HCT116 (cell line): Measurements from ENCODE around the gene ARSB.
"Not testable (repeated sequence)": the region's sequence is repeated elsewhere in the genome, so short reads cannot be mapped to it uniquely, and the experiment has no call there.

Source experiments
- EZH2 ChIP-seq: fragments of 200-600 bp; sonication (generic); IDR thresholded peaks from 2 replicates; pipeline ENCODE4 v1.6.1; 2017; ENCODE audit warnings: antibody characterized with exemption, mixed run types
- POLR2A ChIP-seq: IDR thresholded peaks from 2 replicates; pipeline ENCODE4 v1.7.0; 2011; ENCODE audit warnings: borderline replicate concordance; ENCODE audit not compliant: insufficient read depth, insufficient read length; ENCODE audit errors: extremely low read depth
- POLR2AphosphoS5 ChIP-seq: IDR thresholded peaks from 2 replicates; pipeline ENCODE4 v1.6.1; 2011; ENCODE audit warnings: mild to moderate bottlenecking, low read depth, low read length, moderate library complexity
- ZNF274 ChIP-seq: fragments of 200-500 bp; sonication (Bioruptor generic); IDR thresholded peaks from 2 replicates; pipeline ENCODE4 v1.6.1; 2014; ENCODE audit warnings: mild to moderate bottlenecking, low read depth, low read length, inconsistent platforms
- TF ChIP-seq, protein P1 (sequence below), 3 experiments: fragments of 200-600 bp in 1 of 3; sonication (generic) in 1 of 3; IDR thresholded peaks in 2 of 3; conservative IDR thresholded peaks in 1 of 3; 2 replicates each; pipeline ENCODE4 v1.5.1; 2012 to 2017; ENCODE audit warnings: low read depth in 2 of 3, low read length in 2 of 3, antibody characterized with exemption in 1 of 3, borderline replicate concordance in 1 of 3, control low read depth in 1 of 3, mild to moderate bottlenecking in 1 of 3, mixed read lengths in 1 of 3, mixed run types in 1 of 3, moderate library complexity in 1 of 3; ENCODE audit not compliant: insufficient read depth in 1 of 3

DNA sequence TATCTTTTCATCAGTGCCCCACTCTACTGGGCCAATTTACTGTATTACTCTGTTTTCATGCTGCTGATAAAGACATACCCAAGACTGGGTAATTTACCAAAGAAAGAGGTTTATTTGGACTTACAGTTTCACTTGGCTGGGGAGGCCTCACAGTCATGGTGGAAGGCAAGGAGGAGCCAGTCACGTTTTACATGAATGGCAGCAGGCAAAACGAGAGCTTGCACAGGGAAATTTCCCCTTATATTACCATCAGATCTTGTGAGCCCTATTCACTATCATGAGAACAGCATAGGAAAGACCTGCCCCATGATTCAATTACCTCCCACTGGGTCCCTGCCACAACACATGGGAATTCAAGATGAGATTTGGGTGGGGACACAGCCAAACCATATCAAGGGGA is 119.0 kb downstream of the ARSB start:
- TF ChIP-seq POLR2AphosphoS5, EZH2, ZNF274, POLR2A: not testable (repeated sequence)
- TF ChIP-seq, protein P1, sequence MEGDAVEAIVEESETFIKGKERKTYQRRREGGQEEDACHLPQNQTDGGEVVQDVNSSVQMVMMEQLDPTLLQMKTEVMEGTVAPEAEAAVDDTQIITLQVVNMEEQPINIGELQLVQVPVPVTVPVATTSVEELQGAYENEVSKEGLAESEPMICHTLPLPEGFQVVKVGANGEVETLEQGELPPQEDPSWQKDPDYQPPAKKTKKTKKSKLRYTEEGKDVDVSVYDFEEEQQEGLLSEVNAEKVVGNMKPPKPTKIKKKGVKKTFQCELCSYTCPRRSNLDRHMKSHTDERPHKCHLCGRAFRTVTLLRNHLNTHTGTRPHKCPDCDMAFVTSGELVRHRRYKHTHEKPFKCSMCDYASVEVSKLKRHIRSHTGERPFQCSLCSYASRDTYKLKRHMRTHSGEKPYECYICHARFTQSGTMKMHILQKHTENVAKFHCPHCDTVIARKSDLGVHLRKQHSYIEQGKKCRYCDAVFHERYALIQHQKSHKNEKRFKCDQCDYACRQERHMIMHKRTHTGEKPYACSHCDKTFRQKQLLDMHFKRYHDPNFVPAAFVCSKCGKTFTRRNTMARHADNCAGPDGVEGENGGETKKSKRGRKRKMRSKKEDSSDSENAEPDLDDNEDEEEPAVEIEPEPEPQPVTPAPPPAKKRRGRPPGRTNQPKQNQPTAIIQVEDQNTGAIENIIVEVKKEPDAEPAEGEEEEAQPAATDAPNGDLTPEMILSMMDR (IDR thresholded peaks at IDR 0.05 in 2 of 3, conservative IDR thresholded peaks at IDR 0.05 in 1 of 3; ENCODE audit: borderline replicate concordance in 1 of 3, insufficient read depth in 1 of 3, low read depth in 2 of 3, low read length in 2 of 3) = not testable (repeated sequence)
